HCT116 (cell line): ENCODE data around the gene GPHA2. TPM values are rescaled to one million over a fixed set of nuclear protein-coding genes. Genes with fewer than 3 reads are reported as not detected.

Experiments used
- ATAC-seq: fragments of 200-7000 bp; cut with Tn5 transposase; 2 replicates; pipeline ENCODE4 v1.9.1; 2020; ENCODE audit warnings: mild to moderate bottlenecking, moderate library complexity
- BruUV-seq: library from RNA; stranded (reverse); fragments of 400-500 nt; replicated peaks from 2 replicates; lab custom pipeline; 2021; lab: Mats Ljungman, UMichigan
- CTCF ChIA-PET: fragments of 300-600 bp; sonication (Branson Sonifier 250); formaldehyde crosslinking; loops from one replicate; lab custom pipeline; 2021; ENCODE audit warnings: antibody characterized with exemption; lab: Charles Lee
- POLR2A ChIA-PET: fragments of 300-600, 350-600 bp; sonication (Branson Sonifier 250); formaldehyde crosslinking; loops from one replicate; lab custom pipeline; 2021; ENCODE audit warnings: antibody characterized with exemption; lab: Charles Lee
- RAD21 ChIA-PET, 2 experiments: fragments of 300-600 bp; sonication (Branson Sonifier 250); formaldehyde crosslinking; loops; one replicate each; lab custom pipeline; 2023; ENCODE audit warnings: low total read pairs in 2 of 2; ENCODE audit not compliant: uncharacterized antibody in 2 of 2, unreplicated experiment in 2 of 2, low non-redundant PET in 1 of 2; lab: Charles Lee
- DNase-seq: peaks from one replicate; pipeline ENCODE4 v3.0.0-alpha.2; 2010; ENCODE audit warnings: low read depth, low spot score
- H2AFZ ChIP-seq: fragments of 200-600 bp; shearing (Covaris generic), sonication (generic); 2 replicates; pipeline ENCODE4 v1.6.1; 2017; ENCODE audit warnings: low read depth, mixed run types, mixed read lengths, antibody characterized with exemption, low read length; ENCODE audit not compliant: poor library complexity, severe bottlenecking
- H3K27ac ChIP-seq: 2 replicates; pipeline ENCODE4 v1.5.1; 2012; ENCODE audit warnings: low read depth, low read length
- H3K27me3 ChIP-seq: fragments of 200-600 bp; sonication (generic); 2 replicates; pipeline ENCODE4 v1.6.1; 2016; ENCODE audit warnings: mixed run types, low read length, mixed read lengths; ENCODE audit not compliant: insufficient read depth
- H3K36me3 ChIP-seq, 2 experiments: fragments of 200-500 bp in 1 of 2; fragments of 200-600 bp in 1 of 2; sonication (Bioruptor generic) in 1 of 2; sonication (generic) in 1 of 2; 2 replicates each; pipeline versions ENCODE4 v1.5.1 to v1.6.1; 2014 to 2016; ENCODE audit warnings: low read length in 2 of 2, inconsistent platforms in 1 of 2, mixed read lengths in 1 of 2, mixed run types in 1 of 2; ENCODE audit not compliant: insufficient read depth in 2 of 2, control insufficient read depth in 1 of 2
- H3K4me1 ChIP-seq, 2 experiments: fragments of 200-600 bp in 1 of 2; sonication (generic) in 1 of 2; 2 replicates each; pipeline versions ENCODE4 v1.5.1 to v1.6.1; 2012 to 2017; ENCODE audit warnings: low read length in 2 of 2, inconsistent platforms in 1 of 2, mild to moderate bottlenecking in 1 of 2, mixed read lengths in 1 of 2, mixed run types in 1 of 2, moderate library complexity in 1 of 2; ENCODE audit not compliant: insufficient read depth in 2 of 2, control insufficient read depth in 1 of 2
- H3K4me2 ChIP-seq: fragments of 200-600 bp; sonication (generic); 2 replicates; pipeline ENCODE4 v1.6.1; 2017; ENCODE audit warnings: mixed run types, low read length, mixed read lengths
- H3K4me3 ChIP-seq, 2 experiments: fragments of 200-600 bp in 1 of 2; sonication (generic) in 1 of 2; replicated peaks in 1 of 2; 2 replicates each; pipeline ENCODE4 v1.5.1; 2011 to 2016; ENCODE audit warnings: low read length in 2 of 2, control low read depth in 1 of 2, low read depth in 1 of 2, mild to moderate bottlenecking in 1 of 2, mixed read lengths in 1 of 2, mixed run types in 1 of 2
- H3K79me2 ChIP-seq: fragments of 200-600 bp; sonication (generic); 2 replicates; pipeline ENCODE4 v1.6.1; 2017; ENCODE audit warnings: mild to moderate bottlenecking, mixed run types, low read length, moderate library complexity, mixed read lengths; ENCODE audit not compliant: insufficient read depth
- H3K9ac ChIP-seq: fragments of 200-600 bp; sonication (generic); 2 replicates; pipeline ENCODE4 v1.6.1; 2016; ENCODE audit warnings: low read length, mixed read lengths
- H3K9me2 ChIP-seq: fragments of 200-600 bp; sonication (generic), shearing (Covaris generic); 2 replicates; pipeline ENCODE4 v1.6.1; 2017; ENCODE audit warnings: mixed run types, mild to moderate bottlenecking, moderate library complexity; ENCODE audit not compliant: insufficient read depth
- H3K9me3 ChIP-seq, 2 experiments: fragments of 200-500 bp in 1 of 2; fragments of 200-600 bp in 1 of 2; sonication (Bioruptor generic) in 1 of 2; sonication (generic) in 1 of 2; 2 replicates each; pipeline ENCODE4 v1.6.1; 2014 to 2017; ENCODE audit warnings: low read length in 2 of 2, mixed read lengths in 2 of 2, inconsistent platforms in 1 of 2, low read depth in 1 of 2, mild to moderate bottlenecking in 1 of 2, mixed run types in 1 of 2, moderate library complexity in 1 of 2; ENCODE audit not compliant: control insufficient read depth in 1 of 2, insufficient read depth in 1 of 2
- H4K20me1 ChIP-seq: fragments of 200-600 bp; sonication (generic), shearing (Covaris generic); 2 replicates; pipeline ENCODE4 v1.6.1; 2017; ENCODE audit warnings: mixed run types, mild to moderate bottlenecking, moderate library complexity; ENCODE audit not compliant: insufficient read depth
- CBX3 ChIP-seq: IDR thresholded peaks from 2 replicates; pipeline ENCODE4 v1.6.1; 2012; ENCODE audit warnings: low read depth
- ELF1 ChIP-seq: IDR thresholded peaks from 2 replicates; pipeline ENCODE4 v1.6.1; 2012; ENCODE audit warnings: low read depth, borderline replicate concordance
- EZH2 ChIP-seq: fragments of 200-600 bp; sonication (generic); IDR thresholded peaks from 2 replicates; pipeline ENCODE4 v1.6.1; 2017; ENCODE audit warnings: antibody characterized with exemption, mixed run types
- JUND ChIP-seq: IDR thresholded peaks from 2 replicates; pipeline ENCODE4 v1.6.1; 2012
- REST ChIP-seq: IDR thresholded peaks from 2 replicates; pipeline ENCODE4 v1.6.1; 2012; ENCODE audit warnings: low read depth
- SIN3A ChIP-seq: IDR thresholded peaks from 2 replicates; pipeline ENCODE4 v1.6.1; 2012; ENCODE audit warnings: low read depth
- TCF7L2 ChIP-seq: IDR thresholded peaks from 2 replicates; pipeline ENCODE4 v1.7.0; 2011; ENCODE audit warnings: borderline replicate concordance, inconsistent platforms; ENCODE audit not compliant: insufficient read depth, insufficient read length; ENCODE audit errors: extremely low read depth
- YY1 ChIP-seq: IDR thresholded peaks from 2 replicates; pipeline ENCODE4 v1.6.1; 2011; ENCODE audit warnings: low read length, low read depth, moderate library complexity, mild to moderate bottlenecking; ENCODE audit not compliant: insufficient replicate concordance; ENCODE audit errors: extremely low read depth
- intact Hi-C: fragments of 100-400 bp; cut with micrococcal nuclease; formaldehyde crosslinking; loops from 2 replicates; pipeline ENCODE4 v1.10.0; 2022
- microRNA counts: library from miRNA; unstranded; fragments of <30 nt; microRNA quantifications from one replicate; lab custom pipeline; 2015
- microRNA-seq: library from miRNA; unstranded; fragments of <30 nt; microRNA quantifications from one replicate; pipeline ENCODE4, GENCODE V29; 2016; ENCODE audit warnings: borderline number of aligned reads
- total RNA-seq: library from RNA; stranded (reverse); gene quantifications from one replicate; pipeline ENCODE4 v1.2.1, GENCODE V29; 2021; ENCODE audit not compliant: unreplicated experiment

The GPHA2 gene
- total RNA-seq, 1 experiment from 2014 or later, result not detected

GRCh38 chr11:64885367-64886286 lies 50.1 kb downstream of the GPHA2 start:
- Histone ChIP-seq H3K4me1 (peaks cover 7 to 31% of the 10 kb centered on the region in 2 experiments; a peak in 3 of 4 replicates), H3K4me2 (no peak overlapping the region), H4K20me1 (no peaks in the 10 kb centered on the region), H3K79me2 (no peaks in the 10 kb centered on the region), H3K9me3 (no peaks in the 10 kb centered on the region), H3K9ac (no peak overlapping the region), H3K27ac (no peak overlapping the region), H3K36me3 (no peaks in the 10 kb centered on the region), H3K27me3 (no peaks in the 10 kb centered on the region), H3K9me2 (no peaks in the 10 kb centered on the region), H3K4me3 (no peak overlapping the region), H2AFZ (no peak overlapping the region)
- DNase-seq (no peak), ATAC-seq (no peak)
- ChIA-PET RAD21 (no interaction called here), CTCF (interaction anchor here (0.8 to 10.8 kb wide), 3 partner anchors 37 to 40 kb away, joined by 3 to 112 read pairs (median 5); no protein-coding TSS in a partner anchor), POLR2A (no interaction called here)
- BruUV-seq, result no TSS peak
- intact Hi-C loops, result loop anchor here (5.0 kb wide), 1 partner anchor 98 kb away; no protein-coding TSS in a partner anchor
- TF ChIP-seq REST, result no peak
- TF ChIP-seq ELF1, result no peak
- no peak for TF ChIP-seq JUND
- no peak for TF ChIP-seq YY1
- TF ChIP-seq TCF7L2, result no peak
- TF ChIP-seq CBX3, result no peak
- no peak for TF ChIP-seq SIN3A
- TF ChIP-seq EZH2, result no peak

MicroRNAs encoded within 50 kb of the gene (microRNA counts, 767-probe panel; counts per million panel counts)
- not detected for microRNA hsa-miR-192-5p (lab: Ali Mortazavi, UCI)

Small RNA genes lying within 50 kb of the gene (microRNA-seq; reads per million reads assigned to microRNA genes)
- gene MIR6749 (not detected), gene MIR6750 (not detected)

Other genes with a start within 250 kb of the GPHA2 start
- 1.5 TPM for gene NRXN2, start 212.7 kb downstream of the GPHA2 start, total RNA-seq
- 12.8 TPM for gene RASGRP2, start 191.8 kb downstream of the GPHA2 start, total RNA-seq
- 1.7 TPM for gene PYGM, start 175.9 kb downstream of the GPHA2 start, total RNA-seq
- 403 TPM for gene SF1, start 157.4 kb downstream of the GPHA2 start, total RNA-seq
- gene MAP4K2, start 132.7 kb downstream of the GPHA2 start, total RNA-seq, result 44.2 TPM
- gene MEN1, start 125.3 kb downstream of the GPHA2 start, total RNA-seq, result 62.1 TPM
- 30.1 TPM for gene CDC42BPG, start 91.2 kb downstream of the GPHA2 start, total RNA-seq
- gene EHD1, start 57.3 kb downstream of the GPHA2 start, total RNA-seq, result 48.1 TPM
- gene ATG2A, start 18.7 kb downstream of the GPHA2 start, total RNA-seq, result 24.7 TPM
- 10.9 TPM for gene PPP2R5B, start 11.2 kb downstream of the GPHA2 start, total RNA-seq
- gene MAJIN, start 36.2 kb upstream of the GPHA2 start, total RNA-seq, result not detected
- gene BATF2, start 61.1 kb upstream of the GPHA2 start, total RNA-seq, result 2.1 TPM
- gene ARL2, start 78.3 kb upstream of the GPHA2 start, total RNA-seq, result 68.7 TPM
- gene SNX15, start 91.5 kb upstream of the GPHA2 start, total RNA-seq, result 16.8 TPM
- 36.9 TPM for gene SAC3D1, start 105.3 kb upstream of the GPHA2 start, total RNA-seq
- gene NAALADL1, start 122.7 kb upstream of the GPHA2 start, total RNA-seq, result not detected
- gene CDCA5, start 148.1 kb upstream of the GPHA2 start, total RNA-seq, result 72.1 TPM
- 35.3 TPM for gene ZFPL1, start 148.3 kb upstream of the GPHA2 start, total RNA-seq
- gene VPS51, start 160.3 kb upstream of the GPHA2 start, total RNA-seq, result 89.5 TPM
- gene TM7SF2, start 176.0 kb upstream of the GPHA2 start, total RNA-seq, result 52.9 TPM
- gene ZNHIT2, start 181.8 kb upstream of the GPHA2 start, total RNA-seq, result 18.8 TPM
- 1,073 TPM for gene FAU, start 186.2 kb upstream of the GPHA2 start, total RNA-seq
- gene MRPL49, start 186.4 kb upstream of the GPHA2 start, total RNA-seq, result 77.5 TPM
- gene SYVN1, start 198.6 kb upstream of the GPHA2 start, total RNA-seq, result 45.9 TPM
- 1.2 TPM for gene SPDYC, start 234.3 kb upstream of the GPHA2 start, total RNA-seq
- gene CAPN1, start 246.0 kb upstream of the GPHA2 start, total RNA-seq, result 279 TPM